ENCODE data around the gene ETNK2.

ETNK2 gene

DNA sequence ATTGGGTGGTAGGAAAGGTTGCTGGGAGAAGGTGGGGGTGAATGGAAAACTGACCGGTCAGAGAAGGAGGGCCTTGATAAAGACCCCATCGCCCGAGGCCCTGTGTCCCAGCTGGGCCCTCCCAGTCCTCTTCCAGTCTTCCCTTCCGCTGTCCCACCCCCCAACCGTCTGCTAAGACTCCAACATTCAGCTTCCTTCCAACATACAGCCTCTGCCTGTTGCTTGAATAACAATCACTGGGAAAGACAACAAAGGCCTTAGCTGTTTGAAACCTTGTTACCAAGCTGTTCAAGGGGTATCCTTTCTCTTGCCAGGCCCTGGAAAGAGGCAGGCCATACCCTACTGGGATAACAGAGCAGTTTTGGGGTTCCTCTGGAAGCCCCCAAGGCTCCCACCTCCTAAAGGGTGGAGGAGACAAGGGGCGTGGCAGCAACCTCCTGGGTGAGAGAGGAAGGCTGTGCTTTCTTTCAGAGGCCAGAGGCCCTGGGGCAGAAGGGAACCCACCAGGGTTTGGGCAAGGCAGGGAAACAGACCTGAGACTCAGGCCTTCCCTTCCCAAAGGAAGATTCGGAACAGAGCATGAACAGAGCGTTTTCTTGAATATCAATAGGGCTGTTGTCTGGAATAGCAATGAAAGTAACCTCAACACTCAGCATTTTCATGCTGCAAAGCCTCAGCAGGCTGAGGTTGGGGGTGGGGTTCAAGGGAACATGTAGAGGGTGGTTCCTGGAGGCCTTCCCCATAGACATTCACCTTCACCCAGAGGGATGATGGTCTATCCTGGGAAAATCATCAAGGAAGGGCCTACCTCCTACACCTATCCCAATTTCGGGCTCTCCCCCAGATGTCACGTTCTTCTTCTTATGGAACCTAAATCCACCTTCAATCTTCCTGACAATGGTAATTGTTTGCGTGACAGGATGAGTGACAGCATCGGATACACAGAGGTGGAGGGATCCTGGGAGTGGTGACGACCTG lies 4.1 kb downstream of the ETNK2 start:
- no peak for DNase-seq

DNA sequence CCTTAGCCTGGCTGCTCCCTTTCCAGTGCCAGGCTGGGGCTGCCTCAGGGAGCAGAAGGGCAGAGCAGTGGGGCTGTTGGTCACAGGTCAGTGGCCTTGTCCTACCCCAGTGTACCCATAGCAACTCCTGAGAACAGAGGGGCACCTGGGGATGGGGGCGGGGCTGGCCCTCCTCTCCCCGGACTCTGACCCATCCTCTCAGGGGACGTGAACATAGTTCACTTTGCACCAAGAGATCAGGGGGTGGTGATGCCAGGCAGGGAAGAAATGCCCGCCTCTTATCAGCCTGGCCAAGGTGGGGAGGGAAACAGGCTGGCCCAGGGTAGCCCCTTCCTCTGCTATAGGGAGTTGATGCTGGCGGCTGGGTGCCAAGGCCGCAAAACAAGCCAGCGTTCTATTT lies 4.9 kb downstream of the ETNK2 start:
- no peak for DNase-seq

DNA sequence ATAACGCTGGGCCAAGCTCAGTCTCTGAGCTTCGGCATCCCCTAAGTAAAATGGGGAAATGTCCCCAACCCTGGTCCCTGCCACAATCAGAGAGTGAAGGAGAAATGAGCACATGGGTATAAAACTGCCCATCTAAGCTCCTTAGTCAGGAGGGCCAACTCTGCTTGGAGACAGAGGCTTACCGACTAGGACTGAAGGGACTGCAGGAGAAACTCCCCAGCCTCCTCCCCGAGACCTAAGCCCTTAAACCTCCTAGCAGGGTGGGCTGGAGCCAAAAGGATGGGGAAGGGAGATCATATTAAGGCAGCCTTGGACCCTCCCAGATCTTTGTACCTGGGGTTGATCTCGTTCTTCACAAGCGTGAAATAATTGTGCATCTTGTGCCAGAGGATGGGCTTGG lies 5.5 kb downstream of the ETNK2 start:
- DNase-seq: no peak

DNA sequence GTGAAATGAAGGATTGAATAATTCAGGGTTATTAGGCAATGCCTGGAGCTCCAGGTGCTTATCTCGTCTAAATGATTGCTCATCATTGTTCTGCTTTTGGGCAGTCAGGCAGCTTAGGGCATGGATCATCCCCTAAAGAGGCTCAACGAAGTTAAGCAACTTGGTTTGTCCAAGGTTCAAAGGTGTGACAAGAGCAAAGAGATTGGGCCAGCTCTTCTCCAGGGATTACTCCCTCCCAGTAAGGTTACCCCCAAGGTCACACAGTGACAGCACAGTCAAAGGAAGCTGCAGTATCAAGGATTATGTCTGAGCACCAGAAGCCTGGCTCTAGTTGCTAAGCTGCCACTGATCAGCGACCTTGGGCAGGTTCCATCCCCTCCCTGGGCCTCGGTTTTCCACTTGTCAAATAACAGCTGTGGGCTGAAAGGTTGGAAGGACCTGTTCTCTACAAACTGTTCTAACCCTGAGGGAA lies 6.8 kb downstream of the ETNK2 start:
- no peak for DNase-seq

DNA sequence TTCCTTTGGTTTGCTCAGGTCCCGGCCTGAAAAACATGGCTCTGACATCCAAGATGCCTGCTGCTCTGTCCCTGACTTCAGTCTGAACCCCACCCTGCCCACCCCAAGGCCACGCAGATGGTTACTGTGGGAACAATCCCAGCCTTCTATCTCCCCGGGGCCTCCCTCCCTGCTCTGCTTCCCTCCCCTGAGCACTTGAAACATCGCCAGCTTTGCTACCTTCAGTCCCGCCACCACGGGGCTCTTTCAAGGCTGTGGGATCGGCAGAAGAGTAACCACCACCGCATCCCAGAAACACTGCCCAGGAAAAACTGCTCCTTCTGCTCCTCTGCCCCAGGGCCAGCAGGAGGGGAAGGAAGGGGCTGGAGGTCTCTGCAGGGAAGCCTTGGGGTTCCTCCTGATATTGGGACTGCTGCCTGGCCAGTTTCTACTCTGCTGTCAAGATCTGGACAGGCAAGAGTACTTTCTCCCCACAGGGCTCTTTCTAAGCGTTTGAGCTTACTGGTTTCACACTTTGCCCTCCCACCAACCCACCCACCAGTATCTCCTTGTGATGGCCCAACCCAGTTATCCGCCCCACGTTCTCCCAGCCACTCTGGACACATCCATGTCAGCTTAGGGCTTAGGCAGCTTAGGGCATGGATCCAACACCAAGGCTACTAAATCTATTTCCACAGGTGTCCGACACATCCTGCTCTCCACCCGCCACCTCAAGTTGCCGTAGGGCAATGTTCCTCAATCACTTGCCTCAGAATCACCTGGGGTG lies 8.4 kb downstream of the ETNK2 start:
- DNase-seq: no peak

DNA sequence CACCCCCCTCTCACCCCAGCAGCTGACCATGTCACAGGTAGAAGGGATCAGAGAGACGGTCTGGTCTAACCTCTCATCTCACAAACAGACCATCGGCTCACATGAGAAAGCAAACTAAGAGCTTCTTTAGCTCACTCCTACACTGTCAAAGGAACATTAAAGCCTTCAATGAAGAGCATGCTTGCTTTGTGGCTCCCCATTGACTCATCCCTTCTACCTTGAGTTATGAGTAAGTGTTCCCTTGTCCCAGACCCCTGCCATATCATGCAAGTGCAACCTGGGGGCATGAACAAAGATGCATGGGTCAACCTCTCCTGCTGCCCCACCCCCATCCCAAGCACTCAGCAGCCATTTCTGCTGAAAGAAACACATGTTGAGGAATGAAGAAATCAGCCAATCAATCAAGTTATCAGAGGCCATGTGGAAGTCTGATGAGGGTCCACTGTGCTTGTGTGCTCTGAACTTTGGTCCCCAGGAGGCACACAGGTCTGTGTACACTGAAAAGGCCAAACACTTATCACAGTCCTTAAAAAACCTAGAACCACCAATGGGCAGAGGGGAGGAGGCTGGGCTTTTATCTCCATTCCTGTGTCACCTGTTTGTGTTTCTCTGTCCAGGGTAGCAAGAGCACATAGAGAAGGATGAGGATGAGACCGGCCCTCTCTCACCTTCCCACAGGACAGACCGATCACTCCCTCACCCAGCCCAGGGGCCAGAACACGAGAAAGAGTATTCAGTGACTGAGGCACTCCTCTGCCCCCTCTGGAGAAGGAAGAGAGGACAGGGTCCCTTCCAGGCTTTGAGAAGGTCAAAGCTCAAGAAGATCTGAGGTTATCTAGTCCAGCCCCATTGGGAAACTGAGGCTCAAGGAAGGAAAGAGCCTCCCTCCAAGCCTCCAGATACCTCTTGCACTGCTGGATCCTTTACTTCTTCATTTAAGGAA lies 9.5 kb downstream of the ETNK2 start:
- no peak for DNase-seq

DNA sequence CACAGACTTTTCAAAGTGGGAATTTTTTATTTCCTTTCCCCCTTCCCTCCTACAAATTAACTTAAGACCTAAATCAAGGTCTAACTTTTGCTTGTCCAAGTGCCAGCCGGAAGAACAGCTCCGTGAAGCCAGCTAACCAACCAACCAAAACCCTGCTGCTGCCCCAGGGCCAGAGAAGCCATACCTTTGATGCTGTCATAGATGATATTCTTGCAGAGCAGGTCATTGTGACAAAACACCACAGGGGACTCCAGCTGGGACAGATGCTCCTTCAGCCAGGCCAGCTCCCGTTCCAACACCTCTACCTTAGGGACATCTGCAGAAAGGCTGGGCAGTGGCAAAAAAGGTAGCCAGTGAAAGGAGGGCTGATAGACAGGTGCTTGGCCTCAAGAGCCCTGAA lies 10.7 kb downstream of the ETNK2 start:
- DNase-seq: no peak

GRCh38 chr1:204139952-204140351 lies 11.9 kb downstream of the ETNK2 start:
- DNase-seq: no peak

- no peak for DNase-seq
Observed at GRCh38 chr1:204139088-204139487, 12.8 kb downstream of the ETNK2 start.

DNA sequence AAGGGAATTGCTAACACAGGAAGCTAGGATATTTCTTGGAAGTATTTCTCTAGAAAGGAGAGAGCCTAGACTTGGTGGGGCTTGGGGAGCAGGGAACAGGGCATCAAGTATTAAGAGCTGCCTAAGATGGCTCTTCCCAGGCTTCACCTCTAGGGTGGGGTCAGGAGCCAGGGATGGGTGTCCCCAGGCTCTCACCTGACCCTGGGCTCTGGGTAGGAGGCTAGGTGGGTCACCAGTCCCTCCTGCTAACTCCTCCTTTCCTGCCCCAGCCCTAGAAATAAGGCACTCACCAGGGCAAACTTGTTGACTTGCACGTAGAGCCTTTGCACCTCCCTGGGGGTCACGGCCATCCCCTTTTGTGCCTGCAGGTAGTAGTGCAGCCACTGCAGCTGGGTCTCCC lies 15.0 kb downstream of the ETNK2 start:
- no peak for DNase-seq

GRCh38 chr1:204134103-204134502 lies 17.7 kb downstream of the ETNK2 start:
- no peak for DNase-seq

DNA sequence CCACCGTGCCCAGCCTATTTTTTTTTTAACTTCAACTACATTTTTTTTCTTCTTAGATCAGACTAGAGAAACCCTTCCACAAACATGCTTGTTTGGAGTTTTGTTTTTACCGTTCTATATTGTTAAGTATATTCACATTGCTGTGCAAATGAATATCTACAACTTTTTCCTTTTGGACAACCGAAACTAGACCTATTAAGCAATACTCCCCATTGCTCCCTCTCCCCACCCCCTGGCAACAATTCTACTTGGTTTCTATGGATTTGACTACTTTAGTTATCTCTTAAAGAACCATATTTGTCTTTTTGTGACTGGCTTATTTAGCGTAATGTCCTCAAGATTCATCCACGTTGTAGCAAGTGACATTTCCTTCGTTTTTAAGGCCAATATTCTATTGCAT lies 19.1 kb downstream of the ETNK2 start:
- DNase-seq: no peak

DNA sequence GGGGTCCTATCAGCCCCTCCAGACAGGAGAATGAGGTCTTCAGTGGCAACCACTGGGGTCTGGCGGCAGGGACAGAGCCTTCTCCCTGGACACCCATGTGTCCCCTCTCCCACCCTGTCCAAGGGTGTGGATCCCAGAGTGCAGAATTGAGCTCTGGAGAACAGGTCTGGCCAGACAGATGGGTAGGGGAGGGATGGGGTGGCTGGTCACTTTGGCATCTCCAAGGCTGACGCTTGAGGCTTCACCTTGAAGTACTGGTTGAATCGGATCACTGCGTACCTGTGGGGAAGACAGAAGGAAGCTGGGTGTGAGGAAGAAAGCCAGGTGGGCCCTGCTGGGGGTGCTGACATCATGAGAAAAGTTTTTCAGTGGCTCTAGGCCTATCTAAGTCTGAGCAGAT lies 19.9 kb downstream of the ETNK2 start:
- no peak for DNase-seq

GRCh38 chr1:204130981-204131892 lies 20.6 kb downstream of the ETNK2 start:
- no peak for DNase-seq

DNA sequence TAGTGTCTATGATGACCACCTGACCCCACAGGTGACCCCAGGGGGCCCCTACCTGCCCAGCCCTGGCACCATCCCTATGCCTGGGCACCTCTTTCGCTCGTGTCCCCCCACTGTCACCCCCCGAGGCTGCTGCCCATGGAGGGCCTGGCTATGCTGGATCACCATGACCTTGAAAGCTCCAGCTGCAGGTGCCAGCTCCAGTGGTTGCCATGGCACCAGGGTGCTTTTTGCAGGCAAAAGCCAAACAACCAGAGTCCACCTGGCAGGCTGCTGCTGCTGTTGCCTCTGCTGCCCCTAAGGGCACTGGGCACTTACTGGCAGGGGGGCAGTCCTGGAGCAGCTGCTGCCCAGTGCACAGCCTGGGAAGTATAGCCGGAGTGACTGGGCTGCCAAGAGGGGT lies 21.7 kb downstream of the ETNK2 start:
- DNase-seq: no peak

GRCh38 chr1:204128964-204129896 lies 22.6 kb downstream of the ETNK2 start:
- peak; percentile 34 for DNase-seq

GRCh38 chr1:204128464-204128963 lies 23.3 kb downstream of the ETNK2 start:
- DNase-seq: no peak

GRCh38 chr1:204127597-204128242 lies 24.1 kb downstream of the ETNK2 start:
- no peak for DNase-seq

DNA sequence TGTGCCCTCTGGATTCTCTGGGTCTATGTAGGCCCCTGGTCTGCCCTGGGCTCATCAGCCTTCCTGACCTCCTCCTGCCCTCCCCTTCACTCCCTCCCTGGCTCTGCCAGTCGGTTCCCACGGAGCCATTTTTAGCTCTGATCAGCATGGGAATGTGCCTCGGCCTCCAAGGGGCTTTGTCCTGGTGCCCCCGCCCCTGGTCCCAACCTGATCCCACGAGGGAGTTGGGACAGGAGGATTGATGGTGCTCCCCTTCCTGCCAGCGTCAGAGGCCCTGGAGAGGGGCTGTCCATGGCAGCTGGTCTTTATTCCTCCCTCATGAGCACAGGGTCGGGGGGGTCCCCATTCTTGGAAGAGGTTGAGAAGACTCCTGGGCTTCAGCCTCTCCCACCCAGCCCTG lies 24.9 kb downstream of the ETNK2 start:
- no peak for DNase-seq

GRCh38 chr1:204126386-204126785 lies 25.5 kb downstream of the ETNK2 start:
- DNase-seq: no peak

Measured in effector CD4-positive, alpha-beta T cell (primary cell).